GM18526 (cell line): ENCODE measurements around the gene PPP2R5A.

Experiments
- POLR2A ChIP-seq: IDR thresholded peaks from 3 replicates; pipeline ENCODE4 v1.6.1; 2011; ENCODE audit not compliant: insufficient read length; ENCODE audit errors: extremely low read depth

The PPP2R5A gene

GRCh38 chr1:212257157-212257556 lies 28.1 kb upstream of the PPP2R5A start:
- TF ChIP-seq POLR2A, result no peak

DNA sequence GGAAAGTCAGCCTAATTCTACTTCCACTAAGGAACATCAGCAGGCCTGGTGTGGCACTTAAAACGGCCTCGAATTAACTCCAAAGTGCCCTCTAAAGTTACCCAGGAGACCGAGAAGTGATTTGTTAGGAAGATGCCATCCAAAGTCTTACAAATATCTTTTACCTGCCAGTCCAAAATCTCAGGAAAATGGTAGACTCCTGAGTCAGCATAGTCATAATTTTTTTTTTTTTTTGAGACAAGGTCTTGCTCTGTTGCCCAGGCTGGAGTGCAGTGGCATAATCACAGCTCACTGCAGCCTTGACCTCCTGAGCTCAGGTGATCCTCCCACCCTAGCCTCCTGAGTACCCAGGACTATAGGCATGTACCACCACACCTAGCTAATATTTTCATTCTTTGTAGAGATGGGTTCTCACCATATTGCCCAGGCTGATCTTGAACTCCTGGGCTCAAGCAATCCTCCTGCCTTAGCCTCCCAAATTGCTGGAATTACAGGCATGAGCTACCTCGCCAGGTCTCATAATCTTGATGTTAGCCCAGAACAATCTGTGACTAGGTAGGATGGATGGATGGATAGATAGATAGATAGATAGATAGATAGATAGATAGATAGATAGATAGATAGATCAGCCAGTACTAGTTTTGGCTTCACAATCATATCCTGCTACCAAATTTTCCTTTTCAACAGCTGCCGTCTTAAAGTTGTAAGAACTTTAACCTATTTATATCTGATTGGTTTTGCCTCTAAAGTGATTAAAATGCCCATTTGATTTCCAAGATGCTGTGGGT lies 25.3 kb upstream of the PPP2R5A start:
- no peak for TF ChIP-seq POLR2A

DNA sequence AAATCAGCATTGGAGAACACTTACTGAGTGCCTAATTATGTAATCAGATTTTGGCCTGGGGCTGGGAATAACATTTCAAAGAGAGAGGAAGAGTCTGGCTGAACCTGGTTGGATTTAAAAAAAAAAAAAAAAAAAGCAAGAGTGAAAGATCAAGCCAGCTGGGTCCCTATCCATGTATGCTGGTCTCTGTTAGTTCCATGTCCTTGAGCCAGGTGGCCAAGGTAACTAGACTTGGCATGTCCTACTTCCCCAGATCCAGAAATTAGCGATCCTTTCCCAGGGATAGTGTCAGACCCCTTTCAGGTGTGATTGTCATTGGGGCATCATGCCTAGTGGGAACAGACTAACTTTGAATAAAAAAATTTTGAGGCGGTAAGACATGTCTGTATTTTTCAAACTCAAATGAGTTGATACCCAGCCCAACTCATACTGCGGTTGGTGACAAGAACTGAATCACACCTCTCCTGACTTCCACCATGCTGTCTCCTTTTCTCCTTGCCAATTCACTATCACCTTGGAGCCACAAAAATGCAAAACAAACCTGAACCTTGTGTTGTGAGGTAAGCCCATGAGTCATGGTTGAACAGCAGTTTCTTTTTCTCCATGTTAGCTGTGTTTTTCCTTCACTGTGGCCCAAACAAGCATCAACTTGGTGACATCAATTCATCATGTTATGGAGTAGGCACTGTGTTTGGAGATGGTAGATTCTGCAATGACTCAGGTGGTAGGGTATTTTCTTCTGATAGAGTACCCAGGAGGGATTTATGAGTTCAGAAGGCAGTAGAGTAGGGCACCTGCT lies 24.5 kb upstream of the PPP2R5A start:
- TF ChIP-seq POLR2A, result no peak

- no peak for TF ChIP-seq POLR2A
Observed at GRCh38 chr1:212261361-212261929, 23.8 kb upstream of the PPP2R5A start.

DNA sequence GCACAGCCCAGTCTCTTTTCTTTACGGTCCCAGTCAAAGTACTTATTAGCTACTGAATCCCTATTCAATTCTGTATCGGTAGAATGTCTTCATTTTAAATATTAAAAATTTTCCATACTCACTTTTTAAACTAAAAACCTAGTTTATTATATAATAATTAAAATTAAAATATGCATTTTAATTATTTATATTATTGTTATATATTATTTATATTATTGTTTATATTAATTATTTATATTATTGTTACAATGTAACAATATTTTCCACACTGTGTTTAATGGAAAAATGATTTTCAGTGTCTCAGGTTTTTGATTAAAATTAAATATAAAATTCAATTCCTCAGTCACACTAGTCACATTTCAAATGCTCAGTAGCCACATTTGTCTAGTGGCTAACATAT lies 18.2 kb upstream of the PPP2R5A start:
- no peak for TF ChIP-seq POLR2A

DNA sequence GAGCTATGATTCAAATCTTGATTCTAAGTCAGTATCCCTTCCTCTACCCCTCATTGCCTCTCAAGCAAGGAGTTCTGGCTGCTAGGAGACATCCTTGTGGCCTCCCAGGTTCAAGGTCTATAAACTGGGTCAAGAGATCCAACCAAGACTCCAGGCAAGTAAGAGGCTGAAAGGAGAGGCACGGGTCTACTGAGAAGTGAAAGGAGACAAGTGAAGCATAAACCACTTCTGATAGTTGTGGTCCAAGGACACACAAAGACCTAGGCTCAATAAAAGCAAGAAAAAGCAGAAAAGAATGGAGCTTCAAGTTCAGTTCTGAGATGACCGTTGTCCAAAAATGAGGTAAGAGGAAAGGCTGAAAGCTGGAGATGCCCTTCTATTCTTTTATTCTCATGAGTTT lies 17.8 kb upstream of the PPP2R5A start:
- TF ChIP-seq POLR2A, result no peak

DNA sequence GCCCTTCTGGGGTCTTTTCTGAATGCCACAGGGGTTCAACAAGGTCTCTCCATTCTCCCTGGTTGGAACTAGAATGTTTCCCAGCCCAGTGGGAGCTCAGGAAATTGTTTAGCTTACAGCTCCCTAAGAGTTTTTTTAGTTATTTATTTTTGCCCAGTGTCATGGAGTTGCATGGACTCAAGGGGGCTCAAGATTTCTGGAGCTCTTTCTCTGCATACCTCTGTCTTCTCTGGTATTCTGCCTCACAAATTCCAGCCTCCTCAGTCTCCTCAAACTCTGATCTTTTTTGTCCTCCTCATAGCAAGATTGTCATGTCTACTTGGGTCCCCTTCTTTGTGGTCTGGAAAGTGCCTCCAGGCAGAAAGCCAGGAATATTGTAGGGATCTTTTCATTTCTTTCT lies 15.9 kb upstream of the PPP2R5A start:
- no peak for TF ChIP-seq POLR2A

DNA sequence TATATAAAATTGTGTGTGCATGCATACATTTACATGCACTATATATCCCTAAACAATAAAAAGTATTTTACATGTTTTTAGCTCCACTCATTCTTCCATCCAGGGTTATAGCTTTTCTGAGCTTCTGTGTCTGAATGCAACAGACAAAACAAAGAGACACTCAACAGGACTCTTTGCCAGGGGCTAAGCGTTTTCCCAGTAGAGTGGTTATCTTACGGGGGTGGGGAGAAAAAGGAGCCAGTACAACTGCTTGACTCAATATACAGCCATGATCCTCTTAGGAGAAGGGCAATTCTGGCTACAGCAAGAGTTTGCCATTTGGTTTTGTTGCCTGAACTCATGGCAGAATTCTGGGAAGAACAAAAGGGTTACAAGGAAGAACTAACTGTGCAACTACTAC lies 14.6 kb upstream of the PPP2R5A start:
- no peak for TF ChIP-seq POLR2A

GRCh38 chr1:212271234-212271633 lies 14.0 kb upstream of the PPP2R5A start:
- no peak for TF ChIP-seq POLR2A

DNA sequence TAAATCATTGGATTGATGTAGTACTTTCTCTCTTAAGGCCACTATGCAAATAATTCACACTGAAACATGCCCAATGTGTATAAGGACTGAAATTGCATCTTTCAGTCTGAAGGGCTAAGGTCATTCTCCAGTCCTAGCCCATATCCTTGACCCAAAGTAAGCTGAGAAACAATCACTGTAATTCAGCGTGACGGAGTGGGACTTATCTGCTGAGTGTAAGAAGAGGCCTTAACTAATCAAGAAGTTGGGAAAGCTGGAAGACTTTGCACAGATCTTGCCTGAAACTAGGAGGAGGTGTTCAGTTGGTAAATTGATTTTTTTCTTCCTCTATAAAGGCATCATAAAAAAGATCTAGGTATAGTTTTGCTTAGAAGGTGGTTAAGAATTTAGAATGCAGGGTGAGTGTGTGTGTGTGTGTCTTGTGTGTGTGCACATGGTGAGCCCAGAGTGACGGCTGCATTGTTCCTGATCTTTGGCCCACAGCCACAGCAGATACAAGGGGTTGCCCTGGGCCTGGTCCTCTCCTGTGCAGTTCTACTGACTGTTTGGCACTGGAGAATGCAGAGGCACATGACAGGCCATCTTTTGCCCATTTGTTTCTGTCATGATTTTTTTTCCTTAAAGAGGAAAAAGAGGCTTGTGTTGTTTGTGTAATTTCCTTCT lies 13.3 kb upstream of the PPP2R5A start:
- no peak for TF ChIP-seq POLR2A

GRCh38 chr1:212281590-212281989 lies 3.6 kb upstream of the PPP2R5A start:
- TF ChIP-seq POLR2A, result no peak

DNA sequence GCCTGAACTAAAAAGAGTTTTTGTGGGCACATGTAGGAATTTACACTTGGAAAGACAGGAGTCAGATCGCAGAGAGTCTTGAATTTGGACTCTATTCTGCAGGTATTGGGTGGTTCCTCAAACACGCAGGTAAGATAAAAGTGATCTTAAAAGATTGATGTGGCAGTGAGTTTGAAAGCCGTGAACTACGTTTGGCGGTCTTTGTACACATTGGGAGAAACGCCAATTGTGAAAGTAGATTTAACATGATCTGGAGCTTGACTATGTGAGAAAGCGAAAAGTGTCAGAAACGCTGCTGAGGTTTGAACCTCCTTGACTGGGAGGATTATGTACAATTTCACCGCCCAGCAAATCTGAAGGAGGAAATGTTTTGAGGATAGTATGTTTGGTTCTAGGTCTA lies 1.5 kb upstream of the PPP2R5A start:
- TF ChIP-seq POLR2A, result no peak

GRCh38 chr1:212284332-212284743 lies 872 bp upstream of the PPP2R5A start:
- no peak for TF ChIP-seq POLR2A

DNA sequence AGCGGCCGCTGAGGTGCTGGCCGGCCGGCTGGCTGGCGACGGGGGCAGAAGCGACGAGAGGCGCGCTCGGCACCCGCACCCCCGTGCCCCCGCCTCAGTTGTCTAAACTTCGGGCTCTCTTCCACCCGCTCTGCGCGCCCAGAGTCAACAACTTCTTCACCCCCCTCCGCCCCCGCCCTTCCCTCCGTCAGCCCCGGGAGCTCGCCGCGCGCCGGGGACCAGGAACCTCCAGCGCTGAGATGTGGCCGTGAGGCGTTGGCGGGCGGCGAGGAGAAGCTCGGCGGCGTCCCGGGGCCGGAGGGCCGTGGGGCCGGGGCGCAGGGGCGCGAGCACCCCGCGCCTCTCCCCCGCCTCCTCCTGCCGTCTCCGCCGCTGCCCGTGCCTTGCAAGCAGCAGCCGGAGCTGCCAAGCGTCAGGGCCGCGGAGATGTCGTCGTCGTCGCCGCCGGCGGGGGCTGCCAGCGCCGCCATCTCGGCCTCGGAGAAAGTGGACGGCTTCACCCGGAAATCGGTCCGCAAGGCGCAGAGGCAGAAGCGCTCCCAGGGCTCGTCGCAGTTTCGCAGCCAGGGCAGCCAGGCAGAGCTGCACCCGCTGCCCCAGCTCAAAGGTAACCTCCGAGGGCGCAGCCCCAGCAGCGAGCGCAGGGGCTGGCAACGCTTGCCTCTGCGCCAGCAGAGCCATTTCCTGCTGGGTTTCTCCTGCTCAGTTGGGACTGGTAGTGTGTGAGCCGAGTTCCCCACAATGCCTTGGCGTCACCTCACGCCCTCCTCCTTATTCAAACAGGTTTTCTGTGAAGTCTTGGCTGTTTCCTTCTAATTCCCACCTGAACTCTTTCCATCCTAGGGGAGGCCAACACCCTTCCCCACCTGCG lies 710 bp downstream of the PPP2R5A start:
- peak; percentile 55 for TF ChIP-seq POLR2A

GRCh38 chr1:212286556-212287131 lies 1.4 kb downstream of the PPP2R5A start:
- no peak for TF ChIP-seq POLR2A
